HepG2 (cell line): ENCODE results near the gene ACAD11. TPM values are rescaled to one million over a fixed set of nuclear protein-coding genes. Genes with fewer than 3 reads are reported as not detected.

Experiments used
- ATAC-seq: fragments of 200-7000 bp; cut with Tn5 transposase; 3 replicates; pipeline ENCODE4 v1.9.1; 2020; ENCODE audit warnings: mild to moderate bottlenecking, moderate library complexity
- BruUV-seq: library from RNA; stranded (reverse); fragments of 400-500 nt; replicated peaks from 2 replicates; lab custom pipeline; 2021; lab: Mats Ljungman, UMichigan
- CTCF ChIA-PET: fragments of 300-600 bp; formaldehyde crosslinking; extraction: SDS; loops from one replicate; lab custom pipeline; 2021; ENCODE audit warnings: low total read pairs, inconsistent platforms, low intra/inter-chr PET ratio; lab: Yijun Ruan, JAX
- POLR2A ChIA-PET: fragments of 350-600 bp; sonication (Branson Sonifier 250); formaldehyde crosslinking; loops from one replicate; lab custom pipeline; 2020; ENCODE audit warnings: antibody characterized with exemption, inconsistent platforms; lab: Yijun Ruan, JAX
- DNase-seq: peaks from one replicate; pipeline ENCODE4 v3.0.0-alpha.2; 2015; ENCODE audit warnings: low spot score
- FAIRE-seq: peaks from 3 replicates; lab custom pipeline; 2011; peaks lifted over from hg19 to GRCh38; lab: Jason Lieb, UNC
- H2AFZ ChIP-seq: one replicate; pipeline ENCODE4 v1.6.1; 2011; ENCODE audit warnings: low read length, inconsistent platforms
- H3K27ac ChIP-seq: fragments of 300-600 bp; 3 replicates; pipeline ENCODE4 v1.8.0; 2011; ENCODE audit warnings: mixed run types, mild to moderate bottlenecking, mixed read lengths, low read length, inconsistent platforms; ENCODE audit not compliant: insufficient read depth; ENCODE audit errors: extremely low read length
- H3K27me3 ChIP-seq, 2 experiments: fragments of 200-600 bp in 1 of 2; 2 replicates in 1 of 2; 3 replicates in 1 of 2; pipeline versions ENCODE4 v1.6.0 to v1.8.0; 2011; ENCODE audit warnings: low read length in 2 of 2, mild to moderate bottlenecking in 2 of 2, moderate library complexity in 2 of 2, inconsistent platforms in 1 of 2; ENCODE audit not compliant: insufficient read depth in 2 of 2, control insufficient read depth in 1 of 2
- H3K36me3 ChIP-seq, 2 experiments: fragments of 200-600 bp in 1 of 2; replicated peaks in 1 of 2; 2 replicates in 1 of 2; 3 replicates in 1 of 2; pipeline versions ENCODE4 v1.5.1 to v1.8.0; 2011; ENCODE audit warnings: low read length in 2 of 2, inconsistent platforms in 1 of 2; ENCODE audit not compliant: insufficient read depth in 2 of 2, control insufficient read depth in 1 of 2
- H3K4me1 ChIP-seq: 2 replicates; pipeline ENCODE4 v1.5.1; 2012; ENCODE audit warnings: low read length, inconsistent platforms; ENCODE audit not compliant: insufficient read depth
- H3K4me2 ChIP-seq: 2 replicates; pipeline ENCODE4 v1.6.0; 2011; ENCODE audit warnings: low read depth, low read length, inconsistent platforms
- H3K4me3 ChIP-seq, 3 experiments: fragments of 200-600 bp in 1 of 3; sonication (generic), shearing (Covaris generic) in 1 of 3; replicated peaks in 1 of 3; 2 replicates each; pipeline ENCODE4 v1.5.1; 2011 to 2016; ENCODE audit warnings: low read length in 3 of 3, inconsistent platforms in 2 of 3, low read depth in 2 of 3, mild to moderate bottlenecking in 2 of 3, control low read depth in 1 of 3, mixed read lengths in 1 of 3; ENCODE audit not compliant: insufficient read depth in 1 of 3
- H3K79me2 ChIP-seq: one replicate; pipeline ENCODE4 v1.6.1; 2011; ENCODE audit warnings: low read length, inconsistent platforms; ENCODE audit not compliant: insufficient read depth
- H3K9ac ChIP-seq: 2 replicates; pipeline ENCODE4 v1.6.0; 2011; ENCODE audit warnings: mild to moderate bottlenecking, low read depth, low read length, inconsistent platforms; ENCODE audit not compliant: insufficient read depth
- H3K9me3 ChIP-seq: 2 replicates; pipeline ENCODE4 v1.5.1; 2012; ENCODE audit warnings: mild to moderate bottlenecking, low read length
- H4K20me1 ChIP-seq: 2 replicates; pipeline ENCODE4 v1.6.0; 2011; ENCODE audit warnings: inconsistent platforms, mild to moderate bottlenecking, low read length, moderate library complexity; ENCODE audit not compliant: insufficient read depth
- ARHGAP35 ChIP-seq: sonication (generic); formaldehyde crosslinking; IDR thresholded peaks from 2 replicates; pipeline ENCODE4 v1.9.0; 2022; ENCODE audit warnings: mild to moderate bottlenecking, inconsistent platforms, moderate library complexity, missing genetic modification reagents, borderline replicate concordance
- HDAC1 ChIP-seq: sonication (generic); formaldehyde crosslinking; IDR thresholded peaks from 2 replicates; pipeline ENCODE4 v1.5.1; 2020; ENCODE audit warnings: mild to moderate bottlenecking, missing genetic modification reagents
- HOXD1 ChIP-seq: sonication (generic); formaldehyde crosslinking; IDR thresholded peaks from 2 replicates; pipeline ENCODE4 v1.5.0; 2020; ENCODE audit warnings: missing genetic modification reagents
- MIXL1 ChIP-seq: IDR thresholded peaks from 2 replicates; pipeline ENCODE4 v1.6.1; 2016
- SNAI1 ChIP-seq: sonication (generic); formaldehyde crosslinking; IDR thresholded peaks from 2 replicates; pipeline ENCODE4 v1.5.0; 2020; ENCODE audit warnings: mild to moderate bottlenecking, missing genetic modification reagents, borderline replicate concordance
- SYNCRIP ChIP-seq: fragments of 200-400 bp; formaldehyde crosslinking; IDR thresholded peaks from 2 replicates; pipeline ENCODE4 v1.6.1; 2018; ENCODE audit warnings: mild to moderate bottlenecking, low read depth, low read length; ENCODE audit not compliant: insufficient read depth
- TBL1XR1 ChIP-seq: fragments of 150-350 bp; IDR thresholded peaks from 2 replicates; pipeline ENCODE4 v1.6.1; 2014; ENCODE audit warnings: borderline replicate concordance, low read length; ENCODE audit not compliant: partially characterized antibody
- ZNF451 ChIP-seq: sonication (generic); formaldehyde crosslinking; IDR thresholded peaks from 2 replicates; pipeline ENCODE4 v1.5.0; 2020; ENCODE audit warnings: mild to moderate bottlenecking, missing genetic modification reagents
- ZNF782 ChIP-seq: sonication (generic); formaldehyde crosslinking; IDR thresholded peaks from 2 replicates; pipeline ENCODE4 v1.4.0; 2020; ENCODE audit warnings: missing genetic modification reagents, mild to moderate bottlenecking, borderline replicate concordance
- WGBS: methylation state at CpG from one replicate; pipeline ENCODE4 v1.1.6; 2017; ENCODE audit warnings: low lambda C conversion rate; 5-methylcytosine and 5-hydroxymethylcytosine counted together
- in situ Hi-C: cut with HindIII; loops from 2 replicates; pipeline ENCODE4 v1.10.0; 2017; ENCODE audit warnings: low pct_unique_long_range_greater_than_20kb; ENCODE audit not compliant: extremely low pct_ligation_motif_present
- intact Hi-C: fragments of 100-400 bp; cut with micrococcal nuclease; formaldehyde crosslinking; loops from one replicate; pipeline ENCODE4 v1.10.0; 2022; ENCODE audit not compliant: unreplicated experiment
- polyA plus RNA-seq, 8 experiments: library from polyadenylated mRNA; depleted of rRNA in 3 of 8; stranded (reverse) in 7 of 8; unstranded in 1 of 8; fragments of >200 nt; fragmentation: Illumina TruSeq in 4 of 8; extraction: Trizol in 4 of 8; gene quantifications; 2 replicates each; pipeline versions ENCODE4 v1.2.1 to v1.2.3, GENCODE V29; 2011 to 2016; ENCODE audit warnings: low read depth in 4 of 8, missing spikeins in 1 of 8, mixed read lengths in 1 of 8; ENCODE audit not compliant: insufficient read depth in 1 of 8
- total RNA-seq, 5 experiments: library from RNA; depleted of rRNA; stranded (reverse); fragments of >200 nt; fragmentation: Illumina TruSeq; extraction: Trizol; gene quantifications; 2 replicates each; pipeline ENCODE4 v1.2.3, GENCODE V29; 2016; ENCODE audit warnings: low read depth in 1 of 5
- TF ChIP-seq, protein P1 (sequence below): sonication (generic); formaldehyde crosslinking; IDR thresholded peaks from 2 replicates; pipeline ENCODE4 v1.5.1; 2020; ENCODE audit warnings: mild to moderate bottlenecking, missing genetic modification reagents, moderate library complexity

Gene ACAD11
- total and polyA plus RNA-seq, 2 of the 13 experiments (the other 11 are each of a cell fraction or from before 2014, with no cell fraction given), result 30.6 to 56.9 TPM

DNA sequence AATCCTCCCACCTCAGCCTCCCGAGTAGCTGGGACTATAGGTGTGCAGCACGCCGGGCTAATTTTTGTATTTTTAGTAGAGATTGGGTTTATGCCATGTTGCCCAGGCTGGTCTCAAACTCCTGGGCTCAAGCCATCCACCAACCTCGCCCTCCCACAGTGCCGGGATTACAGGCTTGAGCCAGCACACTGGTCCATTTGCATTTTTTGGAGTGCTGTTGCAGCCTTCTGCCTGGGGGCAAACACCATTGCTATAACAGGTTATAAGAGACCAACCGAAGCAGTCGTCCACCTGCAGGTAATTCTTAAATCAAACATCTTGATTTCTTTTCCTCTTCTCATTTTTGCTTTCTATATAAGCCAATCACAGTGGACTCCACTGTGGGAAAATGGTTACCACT lies 34.8 kb downstream of the ACAD11 start:
- DNase-seq, result no peak
- Histone ChIP-seq H4K20me1 (no peaks in the 10 kb centered on the region), H3K4me3 (no peak overlapping the region), H3K9me3 (no peaks in the 10 kb centered on the region), H3K36me3 (peaks cover 8 to 39% of the 10 kb centered on the region in 2 experiments), H3K4me1 (no peaks in the 10 kb centered on the region), H3K79me2 (no peaks in the 10 kb centered on the region), H2AFZ (no peak overlapping the region), H3K27ac (no peak overlapping the region), H3K9ac (no peak overlapping the region), H3K27me3 (no peaks in the 10 kb centered on the region), H3K4me2 (no peak overlapping the region)
- intact Hi-C loops, result no loop called here
- BruUV-seq, result no TSS peak
- no peak for ATAC-seq
- TF ChIP-seq HOXD1 (CRISPR knock-in tag), result no peak
- no peak for TF ChIP-seq SYNCRIP
- no peak for TF ChIP-seq ZNF451
- TF ChIP-seq, protein P1, sequence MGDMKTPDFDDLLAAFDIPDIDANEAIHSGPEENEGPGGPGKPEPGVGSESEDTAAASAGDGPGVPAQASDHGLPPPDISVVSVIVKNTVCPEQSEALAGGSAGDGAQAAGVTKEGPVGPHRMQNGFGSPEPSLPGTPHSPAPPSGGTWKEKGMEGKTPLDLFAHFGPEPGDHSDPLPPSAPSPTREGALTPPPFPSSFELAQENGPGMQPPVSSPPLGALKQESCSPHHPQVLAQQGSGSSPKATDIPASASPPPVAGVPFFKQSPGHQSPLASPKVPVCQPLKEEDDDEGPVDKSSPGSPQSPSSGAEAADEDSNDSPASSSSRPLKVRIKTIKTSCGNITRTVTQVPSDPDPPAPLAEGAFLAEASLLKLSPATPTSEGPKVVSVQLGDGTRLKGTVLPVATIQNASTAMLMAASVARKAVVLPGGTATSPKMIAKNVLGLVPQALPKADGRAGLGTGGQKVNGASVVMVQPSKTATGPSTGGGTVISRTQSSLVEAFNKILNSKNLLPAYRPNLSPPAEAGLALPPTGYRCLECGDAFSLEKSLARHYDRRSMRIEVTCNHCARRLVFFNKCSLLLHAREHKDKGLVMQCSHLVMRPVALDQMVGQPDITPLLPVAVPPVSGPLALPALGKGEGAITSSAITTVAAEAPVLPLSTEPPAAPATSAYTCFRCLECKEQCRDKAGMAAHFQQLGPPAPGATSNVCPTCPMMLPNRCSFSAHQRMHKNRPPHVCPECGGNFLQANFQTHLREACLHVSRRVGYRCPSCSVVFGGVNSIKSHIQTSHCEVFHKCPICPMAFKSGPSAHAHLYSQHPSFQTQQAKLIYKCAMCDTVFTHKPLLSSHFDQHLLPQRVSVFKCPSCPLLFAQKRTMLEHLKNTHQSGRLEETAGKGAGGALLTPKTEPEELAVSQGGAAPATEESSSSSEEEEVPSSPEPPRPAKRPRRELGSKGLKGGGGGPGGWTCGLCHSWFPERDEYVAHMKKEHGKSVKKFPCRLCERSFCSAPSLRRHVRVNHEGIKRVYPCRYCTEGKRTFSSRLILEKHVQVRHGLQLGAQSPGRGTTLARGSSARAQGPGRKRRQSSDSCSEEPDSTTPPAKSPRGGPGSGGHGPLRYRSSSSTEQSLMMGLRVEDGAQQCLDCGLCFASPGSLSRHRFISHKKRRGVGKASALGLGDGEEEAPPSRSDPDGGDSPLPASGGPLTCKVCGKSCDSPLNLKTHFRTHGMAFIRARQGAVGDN, result no peak
- no peak for TF ChIP-seq HDAC1
- no peak for TF ChIP-seq ARHGAP35
- no peak for TF ChIP-seq MIXL1 (CRISPR knock-in tag)
- TF ChIP-seq TBL1XR1, result no peak
- TF ChIP-seq ZNF782 (CRISPR knock-in tag), result no peak
- no peak for TF ChIP-seq SNAI1 (CRISPR knock-in tag)
- ChIA-PET POLR2A (no interaction called here), CTCF (no interaction called here)
- WGBS, result over 99% methylated on average over 7 of the region's 7 CpGs
- in situ Hi-C loops, result no loop called here
- FAIRE-seq, result no peak
